HG02759 (cell line): Measurements from ENCODE around the gene PSMA7.

Experiments used
- ATAC-seq: cut with Tn5 transposase; IDR thresholded peaks from one replicate; pipeline ENCODE4 v1.9.1; 2021; ENCODE audit warnings: mild to moderate bottlenecking, moderate library complexity; ENCODE audit not compliant: unreplicated experiment

The PSMA7 gene

GRCh38 chr20:62097881-62098407 lies 45.2 kb downstream of the PSMA7 start:
- ATAC-seq, result no peak

GRCh38 chr20:62096421-62097380 lies 46.5 kb downstream of the PSMA7 start:
- no peak for ATAC-seq

GRCh38 chr20:62089393-62089792 lies 53.8 kb downstream of the PSMA7 start:
- ATAC-seq, result no peak

GRCh38 chr20:62088258-62089127 lies 54.7 kb downstream of the PSMA7 start:
- ATAC-seq, result no peak

- ATAC-seq, result no peak
These were observed 55.6 kb downstream of the PSMA7 start for GRCh38 chr20:62087632-62088031.

- no peak for ATAC-seq
These were observed 56.0 kb downstream of the PSMA7 start for GRCh38 chr20:62087227-62087626.
